ENCODE measurements around the gene DYNC1LI2. TPM values are rescaled to one million over a fixed set of nuclear protein-coding genes. Genes with fewer than 3 reads are reported as not detected.

Gene DYNC1LI2
- 48.4 and 48.9 TPM in 2 replicates for total RNA-seq (2014; rRNA removed; shearing (Covaris generic))
- total RNA-seq (2022) = 62.4 and 64.0 TPM in 2 replicates
- percentile 83 among the genes with signal in this experiment for Bru-seq, nascent RNA
- BruChase-seq, experiment 1, labeled RNA remaining after a 6-hour chase = percentile 88 among the genes with signal in this experiment
- BruChase-seq, experiment 2, labeled RNA remaining after a 2-hour chase = percentile 95 among the genes with signal in this experiment
- long read RNA-seq, full-length matches to known transcripts = 19 of 37 reads
- long read RNA-seq, partial matches to known transcripts = 5 of 37 reads
- long read RNA-seq, other reads (novel, unspliced or antisense) = 13 of 37 reads

- TF ChIP-seq EZH2phosphoT487 (IDR thresholded peaks at IDR 0.05; ENCODE audit: borderline replicate concordance, low read depth, low read length) (no peak), CTCF (conservative IDR thresholded peaks at IDR 0.05; ENCODE audit: low read length) (peak; percentile 80; the same call in 1 of the 2 replicates)
- ChIA-PET POLR2A (interaction anchor here (0.6 to 1.5 kb wide), 3 partner anchors 9 to 64 kb away, joined by 3 to 4 read pairs (median 3); no protein-coding TSS in a partner anchor), CTCF (ENCODE audit: unreplicated experiment) (interaction anchor here (1.0 kb wide), 2 partner anchors 23 to 54 kb away, joined by 3 to 4 read pairs; no protein-coding TSS in a partner anchor)
- Histone ChIP-seq H4K20me1 (ENCODE audit: insufficient read depth, low read length) (peaks cover 13% of the 10 kb centered on the region; the same call in 1 of the 2 replicates), H3K36me3 (ENCODE audit: insufficient read depth, low read length) (peaks cover 29% of the 10 kb centered on the region), H3K4me3 (ENCODE audit: low read depth, low read length, poor library complexity, severe bottlenecking) (peak within 1 kb of the TSS; percentile 83), H2AFZ (ENCODE audit: low read length) (peak within 1 kb of the TSS; percentile 68), H3K9me3 (ENCODE audit: low read length) (no peaks in the 10 kb centered on the region), H3K4me1 (ENCODE audit: insufficient read depth, low read length, poor library complexity, severe bottlenecking) (peaks cover 15% of the 10 kb centered on the region), H3K9me2 (ENCODE audit: insufficient read depth, low read length) (no peaks in the 10 kb centered on the region), H3K79me2 (ENCODE audit: insufficient read depth, low read depth, low read length) (peaks cover 32% of the 10 kb centered on the region), H3K27ac (ENCODE audit: low read depth, low read length, poor library complexity, severe bottlenecking) (peak within 1 kb of the TSS; percentile 9), H3K4me2 (ENCODE audit: low read length) (peak within 1 kb of the TSS; percentile 98)
- no TSS peak for BruUV-seq (replicated peaks)
- DNase-seq (ENCODE audit: low spot score) = peak; percentile 85
- intact Hi-C loops (cut with micrococcal nuclease; ENCODE audit: unreplicated experiment) = loop anchor here (5.0 kb wide), 1 partner anchor 134 kb away; no protein-coding TSS in a partner anchor
Observed at GRCh38 chr16:66751303-66751991, at the start of gene DYNC1LI2. TSS of gene DYNC1LI2 (minus strand) at chr16:66751609. CDS start at chr16:66751591, 18 bp downstream.

- no peak for TF ChIP-seq CTCF (conservative IDR thresholded peaks at IDR 0.05; ENCODE audit: low read length)
- TF ChIP-seq EZH2phosphoT487 (IDR thresholded peaks at IDR 0.05; ENCODE audit: borderline replicate concordance, low read depth, low read length) = no peak
- Histone ChIP-seq H4K20me1 (ENCODE audit: insufficient read depth, low read length) (no peaks in the 10 kb centered on the region), H2AFZ (ENCODE audit: low read length) (no peak overlapping the region), H3K4me2 (ENCODE audit: low read length) (no peak overlapping the region), H3K9me3 (ENCODE audit: low read length) (no peaks in the 10 kb centered on the region), H3K27ac (ENCODE audit: low read depth, low read length, poor library complexity, severe bottlenecking) (no peak overlapping the region), H3K4me3 (ENCODE audit: low read depth, low read length, poor library complexity, severe bottlenecking) (no peak overlapping the region), H3K4me1 (ENCODE audit: insufficient read depth, low read length, poor library complexity, severe bottlenecking) (no peaks in the 10 kb centered on the region), H3K36me3 (ENCODE audit: insufficient read depth, low read length) (peaks cover 45% of the 10 kb centered on the region), H3K79me2 (ENCODE audit: insufficient read depth, low read depth, low read length) (no peaks in the 10 kb centered on the region), H3K9me2 (ENCODE audit: insufficient read depth, low read length) (no peaks in the 10 kb centered on the region)
- intact Hi-C loops (cut with micrococcal nuclease; ENCODE audit: unreplicated experiment) = no loop called here
- no peak for DNase-seq (ENCODE audit: low spot score)
- ChIA-PET POLR2A (no interaction called here), CTCF (ENCODE audit: unreplicated experiment) (no interaction called here)
- BruUV-seq (replicated peaks) = no TSS peak
Observed at GRCh38 chr16:66800856-66801255, 49.4 kb upstream of the DYNC1LI2 start.
